D721Med (cell line): Measurements from ENCODE around the gene KDM1B.
"Not testable (repeated sequence)": the region's sequence is repeated elsewhere in the genome, so short reads cannot be mapped to it uniquely, and the experiment has no call there.

Experiments
- DNase-seq: peaks from one replicate; pipeline ENCODE4 v3.0.0; 2011; ENCODE audit warnings: low spot score; ENCODE audit not compliant: insufficient read length
- FAIRE-seq: peaks from 2 replicates; lab custom pipeline; 2011; peaks lifted over from hg19 to GRCh38; lab: Jason Lieb, UNC
- CTCF ChIP-seq: IDR thresholded peaks from 2 replicates; pipeline ENCODE4 v1.5.1; 2012; ENCODE audit warnings: mild to moderate bottlenecking, control low read depth; ENCODE audit not compliant: insufficient read depth; ENCODE audit errors: missing control alignments

KDM1B gene

GRCh38 chr6:18148304-18149025, 6.8 kb upstream of the KDM1B start:
- FAIRE-seq: no peak
- TF ChIP-seq CTCF: no peak
- DNase-seq: no peak

DNA sequence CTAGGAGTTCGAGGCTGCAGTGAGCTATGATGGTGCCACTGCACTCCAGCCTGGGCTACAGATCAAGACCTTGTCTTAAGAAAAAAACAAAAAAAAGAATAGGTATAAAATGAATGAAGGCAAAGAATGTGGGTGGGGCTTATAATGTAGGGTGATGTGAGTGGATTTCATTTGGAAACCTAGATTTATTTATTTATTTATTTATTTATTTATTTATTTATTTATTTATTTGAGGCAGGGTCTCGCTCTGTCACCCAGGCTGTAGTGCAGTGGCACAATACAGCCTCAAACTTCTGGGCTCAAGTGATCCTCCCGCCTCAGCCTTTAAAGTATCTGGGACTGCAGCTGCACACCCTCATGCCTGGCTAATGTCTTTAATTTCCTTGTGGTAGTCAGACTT, 3.8 kb upstream of the KDM1B start:
- DNase-seq, FAIRE-seq: not testable (repeated sequence)

DNA sequence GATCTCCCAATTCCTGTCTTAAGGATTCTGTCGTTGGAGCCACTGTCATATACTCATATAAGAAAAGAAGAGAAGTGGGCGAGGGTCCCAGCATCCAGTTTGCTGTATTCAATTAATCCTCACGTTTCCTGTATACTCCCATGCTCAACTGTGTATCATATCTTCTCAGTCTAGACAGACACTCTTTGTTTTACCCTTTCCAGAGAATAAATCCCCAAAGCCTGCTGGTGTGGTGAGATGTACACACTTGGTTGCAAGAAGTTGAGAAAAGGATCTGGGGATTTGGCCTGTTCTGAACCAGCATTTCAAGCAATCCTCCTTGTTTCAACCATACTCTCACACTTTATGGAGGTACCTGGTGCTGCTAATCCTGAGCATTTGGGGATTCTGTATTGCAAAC, 3.4 kb upstream of the KDM1B start:
- no peak for TF ChIP-seq CTCF
- DNase-seq (no peak), FAIRE-seq (no peak)

DNA sequence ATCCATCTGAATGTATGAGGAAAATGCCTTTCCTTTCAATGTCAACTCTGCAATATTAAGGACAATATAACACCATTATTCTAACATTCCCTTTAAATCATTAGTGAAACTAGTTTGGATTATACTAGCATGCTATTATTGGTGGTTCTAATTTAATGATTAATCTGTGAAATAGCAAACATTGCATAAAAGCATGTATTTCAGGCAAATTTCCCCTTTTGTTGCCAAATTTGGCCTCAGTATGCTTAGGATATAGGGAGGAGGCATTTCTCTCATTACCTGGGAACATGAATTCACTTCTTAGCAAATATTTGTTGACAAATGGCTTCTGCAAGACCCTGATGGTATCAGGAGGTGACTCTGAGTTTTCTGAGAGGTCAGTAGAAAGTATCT, 1.9 kb upstream of the KDM1B start:
- DNase-seq (no peak), FAIRE-seq (no peak)
- no peak for TF ChIP-seq CTCF

DNA sequence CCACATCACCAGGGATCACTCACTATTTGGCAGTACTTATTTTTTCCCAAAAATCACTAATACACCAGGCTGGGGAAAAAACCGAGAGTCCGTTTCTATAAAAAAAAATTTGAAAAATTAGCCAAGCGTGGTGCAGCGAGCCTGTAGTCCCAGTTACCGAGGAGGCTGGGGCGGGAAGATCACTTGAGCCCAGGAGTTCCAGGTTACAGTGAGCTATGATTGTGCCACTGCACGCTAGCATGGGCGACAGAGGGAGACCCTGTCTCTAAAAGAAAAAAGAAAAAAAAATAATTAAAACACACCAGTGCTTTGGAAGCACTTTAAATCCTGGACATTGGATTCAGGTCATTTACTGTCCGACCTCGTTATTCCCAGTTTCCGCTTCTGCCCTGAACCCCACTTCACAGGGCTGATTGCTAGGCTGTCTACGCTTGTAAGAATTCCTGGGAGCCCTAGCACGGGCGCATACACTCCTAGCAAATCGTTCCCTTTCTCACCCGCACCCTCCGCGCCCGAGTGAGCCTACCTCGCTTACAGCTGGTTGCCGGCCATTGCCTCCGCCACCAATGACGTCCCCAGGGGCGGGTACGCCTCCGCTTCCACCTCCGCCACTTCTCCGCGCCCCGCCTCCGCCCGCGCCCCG, 594 bp upstream of the KDM1B start, which contains the start of gene TPMT:
TPMT (minus strand) TSS at position 571 of the 643 bp plus-strand sequence. CDS start 5,950 bp downstream, outside the sequence.
- no peak for DNase-seq
- TF ChIP-seq CTCF: no peak
- no peak for FAIRE-seq

GRCh38 chr6:18155864-18156421, 721 bp downstream of the KDM1B start:
- peak; percentile 27 for TF ChIP-seq CTCF
- peak; percentile 26 for DNase-seq
- no peak for FAIRE-seq

GRCh38 chr6:18160911-18161310, 5.7 kb downstream of the KDM1B start:
- FAIRE-seq (no peak), DNase-seq (no peak)
- no peak for TF ChIP-seq CTCF
